Measurements from ENCODE around the gene ADGRG1.

GRCh38 chr16:57658130-57658877, 29.9 kb downstream of the ADGRG1 start:
- TF ChIP-seq CTCF (IDR thresholded peaks at IDR 0.05) (no peak), POLR2A (IDR thresholded peaks at IDR 0.05) (no peak)
